NCI-H748 (cell line): ENCODE data around the gene RPL37A.

Experiments
- DNase-seq: peaks from one replicate; lab custom pipeline; 2025; ENCODE audit not compliant: unreplicated experiment; lab: John Stamatoyannopoulos, UW

Gene RPL37A

GRCh38 chr2:216546241-216546640 is 47.6 kb downstream of the RPL37A start:
- no peak for DNase-seq

- no peak for DNase-seq
Measured at GRCh38 chr2:216546641-216547403, 48.2 kb downstream of the RPL37A start.

GRCh38 chr2:216548901-216549331 is 50.3 kb downstream of the RPL37A start:
- DNase-seq: no peak

GRCh38 chr2:216549926-216550690 is 51.5 kb downstream of the RPL37A start:
- no peak for DNase-seq

GRCh38 chr2:216551234-216552068 is 52.8 kb downstream of the RPL37A start:
- DNase-seq: no peak

GRCh38 chr2:216553093-216553478 is 54.4 kb downstream of the RPL37A start:
- no peak for DNase-seq
